GM19395 (cell line): ENCODE data around the gene FSTL4.

Experiments
- ATAC-seq: cut with Tn5 transposase; IDR thresholded peaks from one replicate; pipeline ENCODE4 v1.9.1; 2021; ENCODE audit warnings: mild to moderate bottlenecking, moderate library complexity; ENCODE audit not compliant: unreplicated experiment

FSTL4 gene

GRCh38 chr5:133434336-133434735 lies 178.0 kb downstream of the FSTL4 start:
- ATAC-seq = no peak

- ATAC-seq = no peak
Measured at GRCh38 chr5:133433641-133434040, 178.7 kb downstream of the FSTL4 start.

- no peak for ATAC-seq
Measured at GRCh38 chr5:133432956-133433532, 179.3 kb downstream of the FSTL4 start.

- ATAC-seq = no peak
Measured at GRCh38 chr5:133431326-133431865, 180.9 kb downstream of the FSTL4 start.

GRCh38 chr5:133430095-133430494 lies 182.2 kb downstream of the FSTL4 start:
- ATAC-seq = no peak

GRCh38 chr5:133429046-133429445 lies 183.3 kb downstream of the FSTL4 start:
- no peak for ATAC-seq

- ATAC-seq = no peak
Measured at GRCh38 chr5:133428072-133428660, 184.2 kb downstream of the FSTL4 start.

GRCh38 chr5:133427121-133427777 lies 185.1 kb downstream of the FSTL4 start:
- ATAC-seq = no peak

- no peak for ATAC-seq
Measured at GRCh38 chr5:133426264-133426663, 186.1 kb downstream of the FSTL4 start.

- ATAC-seq = no peak
Measured at GRCh38 chr5:133425764-133426163, 186.6 kb downstream of the FSTL4 start.

GRCh38 chr5:133425222-133425621 lies 187.1 kb downstream of the FSTL4 start:
- no peak for ATAC-seq

- ATAC-seq = no peak
Measured at GRCh38 chr5:133423618-133424282, 188.6 kb downstream of the FSTL4 start.

GRCh38 chr5:133423011-133423617 lies 189.2 kb downstream of the FSTL4 start:
- ATAC-seq = no peak

GRCh38 chr5:133421806-133422205 lies 190.5 kb downstream of the FSTL4 start:
- ATAC-seq = no peak

GRCh38 chr5:133421394-133421793 lies 190.9 kb downstream of the FSTL4 start:
- no peak for ATAC-seq

GRCh38 chr5:133420440-133421301 lies 191.7 kb downstream of the FSTL4 start:
- no peak for ATAC-seq

- no peak for ATAC-seq
Measured at GRCh38 chr5:133415906-133416305, 196.4 kb downstream of the FSTL4 start.

GRCh38 chr5:133415506-133415905 lies 196.8 kb downstream of the FSTL4 start:
- ATAC-seq = no peak

GRCh38 chr5:133412661-133413060 lies 199.7 kb downstream of the FSTL4 start:
- ATAC-seq = no peak

GRCh38 chr5:133410335-133410828 lies 202.0 kb downstream of the FSTL4 start:
- ATAC-seq = no peak
